NCI-H1092 (cell line): ENCODE data around the gene FADS6.
"Not testable (repeated sequence)": the region's sequence is repeated elsewhere in the genome, so short reads cannot be mapped to it uniquely, and the experiment has no call there.

ENCODE experiments used
- DNase-seq: peaks from one replicate; lab custom pipeline; 2025; lab: John Stamatoyannopoulos, UW

FADS6 gene

DNA sequence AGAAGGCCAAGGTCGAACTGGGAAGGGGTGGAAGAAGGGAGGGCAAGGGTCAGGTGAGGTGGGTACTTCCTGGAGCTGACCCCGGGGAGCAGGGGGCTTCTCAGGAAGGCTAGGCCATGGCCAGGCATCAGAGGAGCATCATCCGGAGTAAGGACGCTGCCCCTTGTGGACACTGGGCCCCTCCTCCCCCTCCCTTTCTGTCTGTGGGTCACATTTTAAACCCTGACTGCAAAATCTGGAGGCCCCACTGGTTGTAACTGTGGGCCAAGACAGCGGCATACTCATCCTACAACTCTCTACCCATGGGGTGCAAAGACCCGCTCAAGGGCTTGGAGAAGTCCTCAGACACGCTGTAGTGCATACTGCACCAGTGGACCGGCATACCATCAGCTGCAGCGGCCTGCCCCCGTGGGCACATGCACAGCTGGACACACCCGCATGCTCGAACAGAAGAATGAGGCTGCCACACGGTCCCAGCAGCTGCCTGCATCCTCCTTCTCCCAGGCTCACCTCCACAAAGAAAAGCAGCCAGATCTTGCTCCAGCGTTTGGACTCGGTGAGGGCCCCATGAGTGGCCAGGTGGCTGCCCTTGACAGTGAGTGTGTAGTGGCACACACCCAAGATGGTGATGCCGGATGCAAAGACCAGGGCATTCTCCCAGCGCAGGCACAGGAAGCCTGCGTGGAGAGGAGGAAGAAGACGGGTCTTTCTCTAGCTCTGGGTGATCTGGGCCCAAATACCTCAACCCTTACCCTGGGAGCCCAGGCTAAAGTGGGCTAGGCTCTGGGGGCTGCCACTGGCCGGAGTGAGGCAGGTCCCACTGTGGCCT lies 1.2 kb downstream of the FADS6 start:
- no peak for DNase-seq

DNA sequence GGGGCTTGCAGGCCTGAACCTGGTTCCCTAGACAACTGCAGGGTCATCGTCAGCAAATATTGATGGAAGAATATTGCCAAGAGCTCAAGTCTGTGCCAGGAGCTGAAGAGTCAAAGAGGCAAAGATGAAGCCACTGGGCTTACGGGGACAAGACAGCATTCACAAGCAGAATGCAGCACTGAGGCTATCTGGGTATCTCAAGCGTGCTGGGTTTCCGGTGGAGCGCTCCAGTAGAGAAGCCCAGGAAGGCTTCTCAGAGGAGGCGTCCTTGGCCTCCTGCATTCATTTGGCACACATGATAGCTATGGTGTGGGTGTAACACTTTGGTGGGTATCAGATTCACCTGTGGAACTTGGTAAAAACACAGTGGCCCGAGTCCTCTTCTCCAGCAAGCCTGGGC lies 2.9 kb downstream of the FADS6 start:
- no peak for DNase-seq

DNA sequence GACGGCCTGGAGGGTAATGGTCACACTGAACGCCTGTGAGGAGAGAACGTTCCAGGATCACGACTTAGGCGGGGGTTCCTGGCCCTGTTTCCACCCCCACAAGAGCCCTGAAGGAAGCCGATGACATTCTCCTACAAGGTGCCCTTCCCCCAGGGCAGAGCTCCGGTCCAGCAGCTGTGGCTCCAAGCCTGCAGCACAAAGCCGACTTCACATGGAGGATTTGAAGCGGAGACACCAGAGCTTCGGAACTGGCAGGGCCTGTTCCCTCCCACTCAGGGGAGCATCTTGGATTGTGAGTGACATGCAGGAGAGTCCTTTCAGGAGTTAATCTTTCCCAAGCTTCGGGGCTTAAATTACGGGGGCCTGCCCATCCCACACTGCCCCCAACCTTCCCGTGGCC lies 5.0 kb downstream of the FADS6 start:
- DNase-seq, result no peak

DNA sequence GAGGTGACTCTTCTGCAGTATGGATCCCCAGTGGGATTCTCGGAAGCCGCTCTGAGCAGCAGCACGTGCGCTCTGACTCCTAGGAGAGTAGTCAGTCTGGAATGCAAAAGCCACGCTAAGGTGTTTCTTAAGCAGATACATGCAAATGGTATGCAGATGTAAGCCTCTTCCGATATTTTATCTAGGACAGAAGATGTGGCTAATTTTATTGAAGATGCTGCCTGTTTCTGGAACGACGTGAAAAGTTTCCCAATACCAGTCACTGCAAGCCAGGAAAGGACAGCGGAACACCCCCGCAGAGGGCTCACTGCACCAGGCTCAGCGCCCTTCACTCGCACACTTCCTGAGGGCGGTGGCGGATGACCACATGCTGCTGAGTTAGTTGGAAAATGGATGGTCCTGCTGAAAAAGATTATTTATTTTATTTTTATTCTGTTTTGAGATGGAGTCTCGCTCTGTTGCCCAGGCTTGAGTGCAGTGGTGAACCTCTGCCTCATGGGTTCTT lies 10.1 kb downstream of the FADS6 start:
- no peak for DNase-seq

DNA sequence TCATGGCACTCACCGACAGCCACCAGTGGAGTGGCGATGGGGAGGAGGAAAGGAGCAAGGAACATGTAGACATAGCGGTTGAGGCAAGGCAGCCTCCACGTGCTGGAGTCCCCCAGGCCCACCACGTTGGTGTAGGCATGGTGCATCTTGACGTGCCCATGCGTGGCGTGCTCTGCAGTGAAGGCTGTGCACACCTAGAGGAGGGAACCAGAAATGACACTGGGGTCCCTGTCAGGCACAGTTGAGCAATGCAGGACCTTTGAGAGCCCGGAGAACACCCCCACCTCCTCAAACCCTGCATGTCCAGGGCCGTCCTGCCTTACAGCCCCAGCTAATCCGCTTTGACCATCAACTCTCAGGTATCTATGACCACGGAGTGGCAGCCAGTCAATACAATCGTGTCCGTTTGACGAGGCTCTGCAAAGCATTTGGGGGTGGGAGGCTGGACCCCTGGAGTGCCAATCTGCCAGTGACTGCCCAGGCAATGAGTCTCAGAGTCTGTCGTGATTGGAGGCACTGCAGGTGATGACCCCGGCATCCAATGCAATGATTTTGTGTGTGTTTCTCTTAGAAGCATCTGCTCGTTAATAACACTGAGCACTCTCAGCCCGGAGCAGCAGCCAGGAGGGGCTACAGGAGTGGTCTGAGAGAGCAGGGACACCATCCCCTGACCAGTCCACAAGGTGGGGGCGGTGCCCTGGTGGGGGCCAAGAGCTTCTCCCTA lies 10.8 kb downstream of the FADS6 start:
- no peak for DNase-seq

DNA sequence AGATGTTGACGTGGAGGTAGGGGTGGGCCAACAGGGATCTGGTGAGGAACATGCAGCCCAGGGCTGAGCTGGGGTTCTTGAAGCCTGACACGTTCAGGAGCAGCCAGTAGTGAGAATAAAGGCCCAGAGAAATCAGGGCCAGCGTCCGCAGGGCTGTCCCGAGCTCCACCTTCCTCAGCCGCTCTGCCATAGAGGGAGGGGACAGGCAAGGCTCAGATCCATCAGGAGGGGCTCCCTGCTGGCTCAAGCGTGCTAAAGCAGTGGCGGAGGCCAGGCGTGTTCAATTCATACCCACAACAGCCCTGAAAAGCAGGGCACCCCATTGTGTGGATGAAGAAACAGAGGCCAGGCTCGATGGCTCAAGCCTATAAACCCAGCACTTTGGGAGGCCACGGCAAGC lies 12.4 kb downstream of the FADS6 start:
- DNase-seq, result no peak

DNA sequence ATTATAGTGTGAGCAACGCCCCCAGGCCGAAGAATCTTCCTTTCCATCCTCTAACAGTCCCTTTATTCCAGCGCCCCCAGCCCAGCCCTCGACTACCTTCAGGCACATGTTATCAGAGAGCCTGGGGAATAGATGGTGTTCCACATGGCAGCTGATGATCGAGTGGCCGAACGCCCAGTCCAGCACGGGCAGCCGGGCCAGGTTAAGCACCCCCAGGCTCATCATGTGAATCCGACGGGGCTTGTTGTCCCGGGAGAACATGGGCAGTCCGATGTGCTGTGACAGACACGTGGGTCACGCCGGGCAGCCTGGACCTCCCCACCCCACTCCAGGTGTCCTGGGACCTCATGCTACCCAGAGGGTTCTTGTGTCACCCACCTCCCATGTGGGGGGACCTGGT lies 14.1 kb downstream of the FADS6 start:
- no peak for DNase-seq

DNA sequence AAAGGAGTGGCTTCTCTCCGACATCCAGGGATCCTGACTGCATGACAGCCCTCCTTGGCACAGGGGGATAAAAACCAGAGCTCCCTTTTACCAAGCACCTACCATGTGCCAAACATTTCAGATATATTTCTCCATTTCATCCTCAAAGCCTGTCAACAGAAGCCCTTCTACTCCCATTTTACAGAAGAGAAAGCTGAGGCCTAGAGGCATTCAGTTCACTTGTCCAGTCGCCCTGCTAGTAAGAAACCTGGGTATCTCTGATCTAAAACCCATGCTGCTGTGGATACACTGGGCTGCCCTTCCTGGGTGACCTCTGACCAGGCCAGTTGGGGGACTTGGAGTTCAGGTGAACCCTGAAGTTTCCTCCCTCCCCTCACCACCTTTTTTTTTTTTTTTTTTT lies 14.8 kb downstream of the FADS6 start:
- DNase-seq, result no peak

DNA sequence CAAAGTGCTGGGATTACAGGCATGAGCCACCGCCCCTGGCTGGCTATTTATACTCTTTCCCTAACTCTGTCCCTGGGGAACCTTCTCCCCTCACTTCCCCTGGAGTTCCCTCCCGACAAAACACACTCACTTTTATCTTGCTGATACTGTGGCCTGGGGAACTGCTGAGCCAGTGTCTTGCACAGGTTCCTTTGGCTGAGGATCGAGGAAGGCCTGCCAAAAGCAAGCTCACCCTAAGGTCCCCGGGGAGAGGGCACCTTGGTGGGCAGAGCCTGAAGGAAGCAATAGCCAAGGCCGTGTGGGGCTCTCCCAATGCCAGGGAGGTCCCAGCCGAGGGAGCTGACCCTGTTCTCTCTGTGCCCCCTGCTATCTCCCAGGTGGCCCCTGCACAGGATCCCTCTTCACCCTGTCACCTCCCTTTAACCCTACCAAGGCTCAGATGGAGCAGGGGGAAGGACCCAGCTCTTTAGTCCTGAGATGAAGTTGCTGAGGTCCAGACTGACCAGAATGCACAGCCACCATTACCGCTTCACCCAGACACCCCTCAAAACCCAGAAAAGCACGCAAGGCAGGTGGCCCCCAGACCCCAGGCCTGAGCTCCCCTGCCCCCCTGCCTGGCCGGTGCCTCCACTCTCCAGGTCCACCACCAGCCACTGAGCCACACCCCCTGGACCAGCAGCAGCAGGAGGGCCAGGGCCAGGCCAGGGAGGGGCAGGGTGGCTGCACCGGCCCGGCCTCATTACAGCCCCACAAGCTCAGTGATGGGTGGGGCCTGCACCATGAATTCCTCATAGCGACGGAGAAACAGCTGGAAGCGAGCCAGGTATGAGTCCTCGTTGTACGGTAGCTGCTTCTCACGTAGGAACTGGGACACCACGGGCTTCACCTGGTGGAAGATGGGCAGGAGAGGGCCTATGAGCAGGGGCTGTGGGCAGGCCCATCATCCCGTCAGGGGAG lies 15.6 kb downstream of the FADS6 start:
- DNase-seq, result no peak

DNA sequence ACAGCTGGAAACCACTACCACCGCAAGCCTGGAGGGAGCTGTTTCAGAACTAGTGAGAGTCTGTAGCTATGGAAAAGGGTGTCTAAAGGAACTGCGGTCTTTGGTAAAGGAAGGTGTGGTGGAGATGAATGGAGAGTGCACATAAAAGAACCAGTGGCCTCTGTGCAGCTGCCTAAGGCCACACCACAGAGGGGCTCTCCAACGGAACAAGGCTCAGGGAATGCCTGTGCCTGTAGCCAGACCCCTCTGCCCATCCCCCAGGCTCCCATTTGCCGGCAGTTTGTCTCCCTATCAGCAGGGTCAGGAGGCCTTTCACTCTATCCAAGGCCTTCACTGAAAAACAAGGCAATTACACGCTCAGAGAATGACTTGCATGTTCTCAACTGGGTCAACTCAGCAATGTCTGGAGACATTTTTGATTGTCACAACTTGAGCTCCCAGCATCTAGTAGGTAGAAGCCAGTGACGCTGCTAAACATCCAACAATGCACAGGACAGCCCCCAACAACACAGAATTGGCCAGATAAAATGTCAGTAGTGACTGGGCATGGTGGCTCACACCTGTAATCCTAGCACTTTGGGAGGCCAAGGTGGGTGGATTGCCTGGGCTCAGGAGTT lies 17.3 kb downstream of the FADS6 start:
- no peak for DNase-seq

DNA sequence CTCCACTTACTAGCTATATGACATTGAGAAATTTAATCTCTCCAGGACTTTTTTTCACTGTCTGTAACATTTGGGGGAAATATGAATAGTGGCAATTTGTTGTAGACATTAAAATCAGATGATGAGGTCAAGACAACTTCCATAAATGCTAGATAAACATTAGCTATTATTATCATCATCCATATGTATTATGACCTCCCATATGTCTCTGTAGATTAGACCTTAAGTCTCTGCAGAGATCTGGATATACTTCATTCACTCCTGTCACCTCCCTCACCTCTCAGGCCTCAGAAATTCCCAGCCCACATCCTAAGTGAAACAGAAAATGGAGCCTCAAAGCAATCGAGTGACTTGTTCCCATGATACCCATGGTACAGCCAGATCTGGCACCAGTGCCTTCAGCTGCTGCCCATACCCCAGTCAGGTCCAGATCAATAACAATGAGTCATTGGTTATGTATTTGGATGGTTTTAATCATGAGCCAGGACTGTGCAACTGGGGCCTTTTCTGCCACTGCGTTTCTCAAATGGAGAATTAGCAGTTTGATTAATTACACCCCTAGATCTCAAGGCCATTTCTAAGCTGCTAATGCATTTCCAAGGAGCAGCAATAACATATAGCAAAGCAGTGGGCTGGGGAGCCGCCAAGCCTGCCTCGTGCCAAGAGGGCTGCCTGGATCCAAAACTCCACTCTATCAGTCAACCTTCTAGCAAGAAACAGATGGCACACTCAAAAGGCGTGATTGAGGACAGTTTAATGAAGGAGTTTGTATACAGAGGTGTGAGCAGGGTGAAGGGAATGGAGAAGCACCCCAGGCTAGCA lies 18.1 kb downstream of the FADS6 start:
- DNase-seq, result peak; percentile 18

DNA sequence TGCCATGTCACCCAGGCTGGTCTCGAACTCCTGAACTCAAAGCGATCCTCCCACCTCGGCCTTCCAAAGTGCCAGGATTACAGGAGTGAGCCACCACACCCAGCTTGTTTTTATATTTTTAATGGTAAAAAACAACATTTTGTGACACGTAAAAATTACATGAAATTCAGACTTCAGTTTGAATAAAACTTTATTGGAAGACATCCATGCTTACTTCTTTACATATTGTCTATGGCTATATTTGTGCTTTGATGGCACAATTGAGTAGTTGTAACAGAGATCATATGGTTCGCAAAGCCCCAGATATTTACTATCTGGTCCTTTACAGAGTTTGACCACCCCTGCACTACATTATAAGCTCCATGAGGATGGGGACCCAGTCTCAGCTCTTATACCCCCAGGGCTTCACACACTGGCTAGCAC lies 18.8 kb downstream of the FADS6 start:
- no peak for DNase-seq

DNA sequence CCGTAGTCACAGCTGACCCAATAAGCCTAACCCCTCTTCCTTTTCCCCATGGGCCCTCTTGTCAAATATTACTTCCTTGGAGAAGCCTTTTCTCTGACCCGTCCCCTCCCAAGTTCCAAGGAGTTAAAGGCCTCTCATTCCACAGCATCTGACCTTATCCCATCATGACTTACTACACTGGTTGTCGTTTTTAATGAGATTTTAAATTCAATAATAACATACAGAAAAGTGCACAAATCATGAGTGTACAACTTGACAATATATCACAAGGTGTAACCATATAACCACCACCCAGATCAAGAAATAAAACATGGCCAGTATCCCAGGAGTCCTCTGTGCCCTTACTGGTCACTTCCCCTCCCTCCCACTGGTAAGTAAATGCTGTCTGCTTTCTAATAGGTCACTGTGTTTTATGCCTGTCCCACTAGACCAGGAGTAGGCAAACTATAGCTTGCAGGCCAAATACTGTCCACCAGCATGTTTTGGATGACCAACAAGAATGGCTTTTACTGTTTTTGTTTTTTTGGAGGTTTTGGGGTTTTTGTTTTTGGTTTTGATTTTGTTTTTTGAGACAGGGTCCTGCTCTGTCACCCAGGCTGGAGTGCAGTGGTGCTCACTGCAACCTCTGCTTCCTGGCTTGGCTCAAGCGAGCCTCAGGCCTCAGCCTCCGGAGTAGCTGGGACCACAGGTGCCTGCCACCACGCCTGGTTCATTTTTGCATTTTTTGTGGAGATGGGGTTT lies 19.4 kb downstream of the FADS6 start:
- no peak for DNase-seq

DNA sequence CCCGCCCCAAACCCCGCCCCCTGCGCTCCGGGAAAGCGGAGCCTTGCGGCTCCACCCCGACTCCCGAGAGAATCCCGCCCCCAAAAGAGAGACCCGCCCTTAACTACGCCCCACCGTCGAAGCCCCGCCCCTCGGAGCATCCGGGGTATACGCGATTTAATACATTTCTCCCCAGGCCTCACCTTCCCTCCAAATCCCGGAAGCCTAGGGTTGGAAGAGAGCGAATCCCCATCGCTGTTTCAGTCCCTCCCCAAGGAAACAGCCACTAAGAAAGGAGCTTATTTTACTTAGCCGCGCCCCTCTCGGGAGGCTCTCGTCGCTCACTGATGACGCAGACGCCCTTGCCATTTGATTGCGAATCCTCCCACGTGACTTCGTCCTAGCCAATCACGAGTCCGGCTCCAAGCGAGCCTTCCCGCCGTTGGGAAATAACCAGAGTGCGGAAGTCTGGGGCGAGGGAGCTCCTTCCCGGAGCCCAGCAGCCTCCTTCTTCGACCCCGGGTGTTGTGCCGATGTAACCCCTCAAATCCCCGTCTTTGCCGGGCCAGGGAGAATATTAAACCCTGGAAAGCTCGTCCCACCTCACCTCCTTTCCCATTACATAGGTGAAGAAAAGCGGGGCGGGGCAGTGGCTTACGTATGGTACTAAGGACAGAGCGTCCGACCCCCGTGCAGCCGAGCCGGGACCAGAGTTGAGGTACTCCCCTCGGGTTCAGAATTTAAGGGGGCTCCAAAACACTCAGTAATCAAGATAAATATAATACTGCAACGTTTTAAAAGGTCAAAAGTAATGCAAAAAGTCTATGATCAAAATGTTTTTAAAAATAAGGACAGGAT lies 20.2 kb downstream of the FADS6 start:
- peak; percentile 100 for DNase-seq

DNA sequence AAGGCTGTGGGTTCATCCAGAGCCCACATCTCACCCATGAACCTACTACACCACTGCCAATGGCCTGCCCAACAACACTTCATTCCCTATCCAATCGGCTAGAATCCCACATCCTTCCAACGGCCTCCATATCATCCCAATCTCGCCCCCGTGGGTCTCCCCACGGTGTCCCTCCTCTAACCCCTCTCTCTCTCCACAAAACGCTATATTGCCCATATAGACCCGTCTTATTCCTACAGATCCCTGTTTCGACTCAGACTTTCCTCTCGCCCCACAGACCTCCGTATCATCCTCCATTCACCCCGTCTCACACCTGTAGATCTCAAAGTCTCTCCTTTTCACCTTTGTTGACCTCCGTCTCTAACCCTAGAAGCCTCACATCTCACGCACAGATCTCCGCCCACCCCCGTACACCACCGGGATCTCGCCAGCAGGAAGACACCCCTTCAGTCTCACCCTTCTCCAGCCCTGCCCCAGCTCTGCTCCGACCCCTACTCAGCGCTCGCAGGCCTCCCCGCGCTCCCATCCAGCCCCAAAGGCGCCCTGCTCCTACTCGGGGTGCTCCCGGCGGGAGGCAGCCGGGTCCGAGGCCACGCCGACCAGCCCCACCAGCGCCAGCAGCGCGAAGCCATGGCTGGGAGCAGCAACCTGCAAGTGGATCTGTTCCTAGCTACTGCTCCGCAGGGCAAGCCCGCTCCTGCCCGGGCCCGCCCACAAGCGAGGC lies 21.0 kb downstream of the FADS6 start, which contains the start of gene FDXR:
FDXR (minus strand) TSS at position 682 of the 724 bp plus-strand sequence; CDS start at position 632, 50 bp downstream.
- DNase-seq, result no peak

DNA sequence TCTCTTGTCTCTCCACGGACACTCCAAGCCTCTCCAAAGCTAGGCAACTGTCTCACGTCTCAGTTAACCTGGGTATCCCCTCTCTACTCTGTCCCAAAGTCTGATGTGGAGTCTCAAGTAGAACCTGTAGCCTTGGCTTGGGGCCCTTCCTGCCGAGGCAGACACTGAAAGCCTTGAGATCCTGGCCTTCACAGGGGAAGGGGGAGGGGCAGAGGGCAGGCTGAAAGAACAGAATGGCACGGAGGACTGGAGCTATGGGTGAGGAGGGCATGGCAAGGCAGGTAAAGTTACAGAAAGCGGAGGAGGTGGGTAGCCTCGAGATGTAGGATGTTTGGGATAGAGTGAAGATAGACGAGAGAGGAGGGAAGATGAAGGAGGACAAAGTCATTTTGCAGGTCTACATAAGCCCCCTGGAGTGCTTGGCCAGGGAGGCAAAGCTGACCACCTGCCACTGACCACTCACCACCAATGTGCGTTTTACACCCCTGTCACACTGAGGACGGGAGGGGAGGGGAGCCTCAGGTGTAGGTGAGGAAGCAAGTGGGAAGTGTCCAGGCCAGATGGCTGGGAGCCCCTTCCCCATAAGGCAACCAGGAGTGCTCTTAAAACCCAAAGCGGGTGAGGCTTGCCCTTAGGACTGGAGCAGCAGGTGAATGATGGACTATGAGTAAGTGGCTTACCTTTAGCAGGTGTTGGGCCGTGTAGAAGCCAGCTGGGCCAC lies 21.9 kb downstream of the FADS6 start:
- no peak for DNase-seq

DNA sequence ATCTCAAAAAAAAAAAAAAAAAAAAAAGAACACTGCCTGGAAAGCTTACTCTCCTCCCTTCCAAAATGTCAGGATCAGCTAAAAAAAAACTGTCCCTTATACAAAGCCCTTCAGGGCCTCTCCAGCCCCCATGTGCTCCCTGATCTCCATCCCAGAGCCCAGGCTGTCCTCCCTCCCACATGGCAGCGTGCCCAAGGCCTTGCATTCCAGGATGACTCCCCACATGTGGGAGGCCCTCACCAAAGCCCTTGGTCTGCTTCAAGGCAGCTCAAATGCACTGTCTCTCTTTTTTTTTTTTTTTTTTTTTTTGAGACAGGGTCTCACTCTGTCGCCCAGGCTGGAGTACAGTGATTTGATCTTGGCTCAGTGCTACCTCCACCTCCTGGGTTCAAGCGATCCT lies 22.9 kb downstream of the FADS6 start:
- no peak for DNase-seq

DNA sequence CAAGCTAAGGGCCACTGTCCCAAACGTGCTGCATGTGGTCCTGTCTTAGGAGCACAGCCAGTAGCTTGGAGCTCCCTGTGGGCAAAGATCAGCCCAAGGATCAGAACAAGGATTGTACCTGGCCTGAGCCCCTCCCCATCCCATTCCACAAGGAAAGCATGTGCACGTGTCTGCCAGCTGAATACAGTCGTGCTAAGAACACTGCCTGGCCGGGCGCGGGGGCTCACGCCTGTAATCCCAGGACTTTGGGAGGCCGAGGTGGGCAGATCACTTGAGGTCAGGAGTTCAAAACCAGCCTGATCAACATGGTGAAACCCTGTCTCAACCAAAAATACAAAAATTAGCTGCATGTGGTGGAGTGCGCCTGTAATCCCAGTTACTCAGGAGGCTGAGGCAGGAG lies 23.4 kb downstream of the FADS6 start:
- DNase-seq, result not testable (repeated sequence)
